NCI-H2081 (cell line): ENCODE data around the gene SP2.

ENCODE experiments used
- DNase-seq, 2 experiments: peaks; one replicate each; lab custom pipeline; 2025; lab: John Stamatoyannopoulos, UW

SP2 gene

GRCh38 chr17:47870056-47870455, 26.0 kb upstream of the SP2 start:
- no peak for DNase-seq

GRCh38 chr17:47871048-47871447, 25.0 kb upstream of the SP2 start:
- no peak for DNase-seq

- no peak for DNase-seq
These were observed 23.9 kb upstream of the SP2 start for GRCh38 chr17:47872019-47872650.

- DNase-seq: no peak
These were observed 23.3 kb upstream of the SP2 start for GRCh38 chr17:47872651-47873161.

GRCh38 chr17:47873200-47874090, 22.6 kb upstream of the SP2 start:
- no peak for DNase-seq

- no peak for DNase-seq
These were observed 20.7 kb upstream of the SP2 start for GRCh38 chr17:47875011-47875985.

GRCh38 chr17:47877368-47878034, 18.5 kb upstream of the SP2 start:
- DNase-seq: no peak

- no peak for DNase-seq
These were observed 17.6 kb upstream of the SP2 start for GRCh38 chr17:47878203-47879027.

GRCh38 chr17:47879028-47879585, 16.9 kb upstream of the SP2 start:
- DNase-seq: no peak

GRCh38 chr17:47879776-47880454, 16.1 kb upstream of the SP2 start:
- DNase-seq: no peak

- DNase-seq: no peak
These were observed 13.8 kb upstream of the SP2 start for GRCh38 chr17:47882247-47882646.

GRCh38 chr17:47882695-47883588, 13.1 kb upstream of the SP2 start:
- DNase-seq: no peak

GRCh38 chr17:47883589-47884426, 12.2 kb upstream of the SP2 start:
- DNase-seq: no peak

GRCh38 chr17:47884427-47884740, 11.7 kb upstream of the SP2 start:
- DNase-seq: no peak

- no peak for DNase-seq
These were observed 10.9 kb upstream of the SP2 start for GRCh38 chr17:47884905-47885730.

GRCh38 chr17:47888293-47888692, 7.7 kb upstream of the SP2 start:
- no peak for DNase-seq
